SH-SY5Y (cell line): Measurements from ENCODE around the gene BUD13.

ENCODE experiments used
- GATA2 ChIP-seq: IDR thresholded peaks from 2 replicates; pipeline ENCODE4 v1.6.1; 2011; ENCODE audit warnings: mild to moderate bottlenecking, low read depth, low read length
- GATA3 ChIP-seq: IDR thresholded peaks from 2 replicates; pipeline ENCODE4 v1.6.1; 2011; ENCODE audit warnings: low read depth, mild to moderate bottlenecking, low read length, moderate library complexity

DNA sequence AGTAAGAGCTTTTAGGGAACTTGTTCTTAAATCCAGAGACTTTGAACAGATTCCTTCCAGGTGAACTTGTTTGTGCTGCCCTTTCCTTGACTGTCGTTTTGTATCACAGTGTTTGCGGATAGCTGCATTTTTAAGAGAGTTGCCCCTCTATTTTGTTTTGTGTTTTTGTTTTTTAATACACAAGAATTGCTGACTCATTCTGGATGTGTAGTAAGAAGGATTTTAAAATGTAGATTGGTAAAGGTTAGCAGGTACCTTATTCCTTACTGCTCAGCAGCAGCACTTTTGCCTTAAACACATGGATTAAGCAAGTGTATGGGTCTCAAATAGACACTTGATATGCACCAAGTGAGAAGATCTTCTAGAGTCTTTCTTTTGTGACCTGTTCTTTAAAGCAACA is 27.8 kb upstream of the BUD13 start:
- TF ChIP-seq GATA2 (no peak), GATA3 (no peak)
